ENCODE data around the gene DNASE1.

Gene DNASE1

GRCh38 chr16:3706253-3707012 is 51.9 kb downstream of the DNASE1 start:
- DNase-seq = no peak

Measured in NK-92 treated with Interleukin-12 subunit alpha and Interleukin-12 subunit beta, amount 100 ng/mL, for 24 hours (cell line).